HFFc6 (cell line): ENCODE data around the gene PDIK1L. TPM values are rescaled to one million over a fixed set of nuclear protein-coding genes. Genes with fewer than 3 reads are reported as not detected.
"Not testable (repeated sequence)": the region's sequence is repeated elsewhere in the genome, so short reads cannot be mapped to it uniquely, and the experiment has no call there.

ENCODE experiments used
- DNase-seq: peaks from one replicate; pipeline ENCODE4 v3.0.0-alpha.2; 2018
- H3K27ac Mint-ChIP-seq: 2 replicates; pipeline ENCODE4 v1.8.0; 2020; ENCODE audit warnings: mild to moderate bottlenecking, mixed read lengths
- H3K27me3 Mint-ChIP-seq: 2 replicates; pipeline ENCODE4 v1.8.0; 2021; ENCODE audit warnings: mild to moderate bottlenecking, moderate library complexity, mixed read lengths; ENCODE audit not compliant: insufficient read depth
- H3K36me3 Mint-ChIP-seq: 2 replicates; pipeline ENCODE4 v1.8.0; 2021; ENCODE audit warnings: low read depth, mixed read lengths
- H3K4me1 Mint-ChIP-seq: 2 replicates; pipeline ENCODE4 v1.8.0; 2020; ENCODE audit warnings: low read depth, mixed read lengths
- H3K4me3 Mint-ChIP-seq: 2 replicates; pipeline ENCODE4 v1.8.0; 2020; ENCODE audit warnings: mild to moderate bottlenecking, moderate library complexity, mixed read lengths
- H3K9me3 Mint-ChIP-seq: 2 replicates; pipeline ENCODE4 v1.8.0; 2020; ENCODE audit warnings: mild to moderate bottlenecking, mixed read lengths
- total RNA-seq, 6 experiments: library from RNA; stranded (reverse); fragmentation: NEBNext Ultra II Directional; extraction: Animal tissue kit (Norgen Biotek cat#: 25700); gene quantifications; 2 replicates in 1 of 6; 3 replicates in 5 of 6; pipeline ENCODE4 v1.2.3, GENCODE V29; 2021
- TF ChIP-seq, protein P1 (sequence below): fragments of 200-600 bp; sonication (generic); IDR thresholded peaks from 2 replicates; pipeline ENCODE4 v1.5.0; 2021; ENCODE audit warnings: antibody characterized with exemption, mild to moderate bottlenecking

The PDIK1L gene
- total RNA-seq, 6 experiments from 2014 or later: 2.5 to 4.4 (median 3.8) TPM

DNA sequence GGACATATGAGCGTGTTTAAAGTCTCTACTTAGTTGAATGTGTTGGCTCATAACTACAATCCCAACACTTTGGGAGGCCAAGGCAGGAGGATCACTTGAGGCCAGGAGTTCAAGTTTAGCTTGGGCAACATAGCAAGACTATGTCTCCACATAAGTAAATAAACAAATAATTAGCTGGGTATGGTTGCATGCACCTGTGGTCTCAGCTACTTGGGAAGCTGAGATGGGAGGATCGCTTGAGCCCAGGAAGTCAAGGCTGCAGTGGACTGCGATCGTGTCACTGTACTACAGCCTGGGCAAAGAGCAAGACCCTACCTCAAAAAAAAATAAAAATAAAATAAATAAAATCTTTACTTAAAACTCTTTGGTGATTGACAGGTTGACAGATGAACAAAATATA is 13.0 kb upstream of the PDIK1L start:
- Mint-ChIP-seq H3K27ac (no peak overlapping the region), H3K4me1 (peaks cover 45% of the 10 kb centered on the region), H3K36me3 (no peaks in the 10 kb centered on the region), H3K9me3 (no peaks in the 10 kb centered on the region), H3K27me3 (peaks cover 14% of the 10 kb centered on the region), H3K4me3 (no peak overlapping the region)
- TF ChIP-seq, protein P1, sequence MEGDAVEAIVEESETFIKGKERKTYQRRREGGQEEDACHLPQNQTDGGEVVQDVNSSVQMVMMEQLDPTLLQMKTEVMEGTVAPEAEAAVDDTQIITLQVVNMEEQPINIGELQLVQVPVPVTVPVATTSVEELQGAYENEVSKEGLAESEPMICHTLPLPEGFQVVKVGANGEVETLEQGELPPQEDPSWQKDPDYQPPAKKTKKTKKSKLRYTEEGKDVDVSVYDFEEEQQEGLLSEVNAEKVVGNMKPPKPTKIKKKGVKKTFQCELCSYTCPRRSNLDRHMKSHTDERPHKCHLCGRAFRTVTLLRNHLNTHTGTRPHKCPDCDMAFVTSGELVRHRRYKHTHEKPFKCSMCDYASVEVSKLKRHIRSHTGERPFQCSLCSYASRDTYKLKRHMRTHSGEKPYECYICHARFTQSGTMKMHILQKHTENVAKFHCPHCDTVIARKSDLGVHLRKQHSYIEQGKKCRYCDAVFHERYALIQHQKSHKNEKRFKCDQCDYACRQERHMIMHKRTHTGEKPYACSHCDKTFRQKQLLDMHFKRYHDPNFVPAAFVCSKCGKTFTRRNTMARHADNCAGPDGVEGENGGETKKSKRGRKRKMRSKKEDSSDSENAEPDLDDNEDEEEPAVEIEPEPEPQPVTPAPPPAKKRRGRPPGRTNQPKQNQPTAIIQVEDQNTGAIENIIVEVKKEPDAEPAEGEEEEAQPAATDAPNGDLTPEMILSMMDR: no peak
- DNase-seq: no peak

DNA sequence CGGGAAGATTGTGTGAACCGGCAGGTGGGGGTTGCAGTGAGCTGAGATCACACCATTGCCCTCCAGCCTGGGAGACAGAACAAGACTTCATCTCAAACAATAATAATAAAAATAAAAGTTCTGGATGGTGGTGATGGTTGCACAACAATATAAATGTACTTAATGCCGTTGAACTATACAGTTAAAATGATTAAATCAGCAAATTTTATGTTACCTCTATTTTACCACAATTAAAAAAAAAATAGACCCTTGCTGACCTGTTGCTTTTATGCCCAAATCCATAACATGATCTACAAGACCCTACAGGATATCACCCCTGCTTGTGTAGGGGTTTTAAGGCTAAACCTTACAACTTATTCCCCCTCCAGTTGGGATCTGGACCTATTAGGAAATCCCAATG is 11.8 kb upstream of the PDIK1L start:
- H3K4me3 Mint-ChIP-seq: no peak overlapping the region
- no peaks in the 10 kb centered on the region for H3K9me3 Mint-ChIP-seq
- peaks cover 2% of the 10 kb centered on the region for H3K27me3 Mint-ChIP-seq
- no peak for DNase-seq
- no peak overlapping the region for H3K27ac Mint-ChIP-seq
- no peaks in the 10 kb centered on the region for H3K36me3 Mint-ChIP-seq
- H3K4me1 Mint-ChIP-seq: peaks cover 44% of the 10 kb centered on the region
- TF ChIP-seq, protein P1: no peak

DNA sequence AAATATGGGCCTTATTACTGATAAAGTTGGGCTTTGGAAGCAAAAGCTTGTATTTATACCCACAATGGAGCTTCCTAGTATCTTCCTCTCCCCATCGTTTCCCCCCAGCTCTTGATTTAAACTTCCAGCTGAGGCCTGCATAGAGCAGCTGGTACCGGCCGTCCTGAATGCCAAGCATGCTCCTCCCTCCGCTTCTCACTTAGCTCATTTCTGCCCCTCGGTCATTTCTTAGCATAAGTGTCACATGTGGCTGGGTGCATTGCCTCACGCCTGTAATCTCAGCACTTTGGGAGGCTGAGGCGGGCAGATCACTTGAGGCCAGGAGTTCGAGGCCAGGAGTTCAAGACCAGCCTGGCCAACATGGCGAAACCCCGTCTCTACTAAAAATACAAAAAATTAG is 11.4 kb upstream of the PDIK1L start:
- not testable (repeated sequence) for DNase-seq, H3K27me3 Mint-ChIP-seq, H3K4me3 Mint-ChIP-seq, H3K27ac Mint-ChIP-seq, H3K9me3 Mint-ChIP-seq, H3K36me3 Mint-ChIP-seq
- peaks cover 47% of the 10 kb centered on the region for H3K4me1 Mint-ChIP-seq

DNA sequence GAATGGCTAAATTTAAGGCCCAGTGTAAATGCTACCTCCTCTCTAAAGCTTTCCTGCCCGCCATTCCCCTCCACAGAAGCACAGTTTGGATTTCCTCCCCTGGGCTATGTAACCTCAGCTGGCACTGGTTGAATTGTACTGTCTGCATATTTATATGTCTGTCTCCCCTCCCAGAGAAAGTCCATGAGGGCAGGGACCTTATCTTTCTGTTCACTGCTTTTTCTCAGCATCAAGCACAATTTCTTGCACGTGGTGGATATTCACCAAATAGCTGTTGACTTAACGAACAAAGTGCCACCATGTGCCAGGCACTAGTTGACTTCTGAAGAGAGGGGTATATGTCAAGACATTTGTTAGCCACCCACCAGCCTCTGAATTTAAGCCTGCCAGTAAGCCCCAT is 9.5 kb upstream of the PDIK1L start:
- peaks cover 42% of the 10 kb centered on the region for H3K4me1 Mint-ChIP-seq
- TF ChIP-seq, protein P1: no peak
- peaks cover 2% of the 10 kb centered on the region for H3K27me3 Mint-ChIP-seq
- no peaks in the 10 kb centered on the region for H3K36me3 Mint-ChIP-seq
- no peak overlapping the region for H3K4me3 Mint-ChIP-seq
- DNase-seq: no peak
- no peak overlapping the region; the same call in 1 of the 2 replicates for H3K27ac Mint-ChIP-seq
- no peaks in the 10 kb centered on the region for H3K9me3 Mint-ChIP-seq

DNA sequence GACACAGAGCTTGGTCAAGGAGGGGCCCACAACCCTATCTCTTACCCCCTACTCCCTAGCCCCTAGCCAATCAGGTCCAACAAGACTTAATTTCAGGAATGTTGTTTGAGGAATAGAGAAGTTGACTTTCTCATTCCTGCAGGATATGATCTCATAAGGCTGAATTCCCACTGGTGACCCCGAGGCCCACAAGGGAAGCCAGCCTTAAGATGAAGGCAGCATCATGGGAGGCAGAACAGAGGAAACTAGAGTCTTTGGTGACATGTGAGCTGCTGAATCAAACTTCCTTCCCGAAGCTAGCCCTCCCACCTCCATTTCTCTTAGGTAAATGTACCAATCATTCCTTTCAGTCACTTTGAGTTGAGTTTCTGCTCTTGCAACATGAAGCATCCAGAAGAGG is 9.1 kb upstream of the PDIK1L start:
- Mint-ChIP-seq H3K9me3 (no peaks in the 10 kb centered on the region), H3K4me1 (peaks cover 38% of the 10 kb centered on the region), H3K36me3 (no peaks in the 10 kb centered on the region), H3K27ac (no peak overlapping the region), H3K27me3 (peaks cover 2% of the 10 kb centered on the region), H3K4me3 (no peak overlapping the region)
- TF ChIP-seq, protein P1: no peak
- DNase-seq: no peak

DNA sequence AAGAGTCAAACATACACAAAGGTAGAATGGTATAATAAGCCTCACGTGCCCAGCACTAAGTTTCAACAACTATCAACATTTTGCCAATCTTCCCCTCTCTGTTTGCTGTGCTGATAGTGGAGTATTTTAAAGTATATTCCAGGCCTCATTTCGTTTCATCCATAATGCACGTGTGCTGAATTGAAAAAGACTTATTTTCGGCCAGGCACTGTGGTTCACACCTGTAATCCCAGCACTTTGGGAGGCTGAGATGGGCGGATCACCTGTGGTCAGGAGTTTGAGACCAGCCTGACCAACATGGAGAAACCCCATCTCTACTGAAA is 6.4 kb upstream of the PDIK1L start:
- not testable (repeated sequence) for DNase-seq, H3K9me3 Mint-ChIP-seq, H3K27ac Mint-ChIP-seq, H3K27me3 Mint-ChIP-seq, H3K4me3 Mint-ChIP-seq, H3K36me3 Mint-ChIP-seq
- peaks cover 35% of the 10 kb centered on the region for H3K4me1 Mint-ChIP-seq
